Hepatocyte (in vitro differentiated cells): Measurements from ENCODE around the gene MGLL. TPM values are rescaled to one million over a fixed set of nuclear protein-coding genes. Genes with fewer than 3 reads are reported as not detected.

Source experiments
- DNase-seq: peaks from one replicate; pipeline ENCODE4 v3.0.0-alpha.2; 2016; ENCODE audit warnings: low spot score
- H2AFZ ChIP-seq: fragments of 200-600 bp; sonication (generic); 2 replicates; pipeline ENCODE4 v1.6.0; 2016; ENCODE audit warnings: antibody characterized with exemption, mild to moderate bottlenecking
- H3K27ac ChIP-seq: fragments of 200-600 bp; sonication (generic); 2 replicates; pipeline ENCODE4 v1.5.1; 2016; ENCODE audit warnings: mild to moderate bottlenecking
- H3K27me3 ChIP-seq: fragments of 200-600 bp; sonication (generic); 2 replicates; pipeline ENCODE4 v1.6.1; 2016
- H3K36me3 ChIP-seq: fragments of 200-600 bp; sonication (generic); replicated peaks from 2 replicates; pipeline ENCODE4 v1.5.1; 2016; ENCODE audit warnings: low read depth; ENCODE audit not compliant: insufficient read depth
- H3K4me1 ChIP-seq: fragments of 200-600 bp; sonication (generic); 2 replicates; pipeline ENCODE4 v1.5.1; 2016; ENCODE audit warnings: mild to moderate bottlenecking, moderate library complexity; ENCODE audit not compliant: insufficient read depth
- H3K4me2 ChIP-seq: fragments of 200-600 bp; sonication (generic); 2 replicates; pipeline ENCODE4 v1.6.0; 2016
- H3K4me3 ChIP-seq: fragments of 200-600 bp; sonication (generic); 2 replicates; pipeline ENCODE4 v1.5.1; 2016; ENCODE audit warnings: mild to moderate bottlenecking
- H3K79me2 ChIP-seq: fragments of 200-600 bp; sonication (generic); 2 replicates; pipeline ENCODE4 v1.6.0; 2017; ENCODE audit warnings: mild to moderate bottlenecking
- H3K9me2 ChIP-seq: fragments of 200-600 bp; sonication (generic); replicated peaks from 2 replicates; pipeline ENCODE4 v1.6.0; 2017; ENCODE audit warnings: mild to moderate bottlenecking; ENCODE audit not compliant: insufficient read depth
- H3K9me3 ChIP-seq: fragments of 200-600 bp; sonication (generic); 2 replicates; pipeline ENCODE4 v1.5.1; 2016; ENCODE audit warnings: low read depth, mild to moderate bottlenecking
- H4K20me1 ChIP-seq: fragments of 200-600 bp; sonication (generic); 2 replicates; pipeline ENCODE4 v1.6.0; 2016; ENCODE audit warnings: mild to moderate bottlenecking; ENCODE audit not compliant: insufficient read depth, poor library complexity, severe bottlenecking
- CTCF ChIP-seq: fragments of 200-600 bp; sonication (generic); IDR thresholded peaks from 2 replicates; pipeline ENCODE4 v1.5.1; 2016; ENCODE audit warnings: antibody characterized with exemption, mild to moderate bottlenecking; ENCODE audit not compliant: poor library complexity
- EZH2 ChIP-seq: fragments of 200-600 bp; sonication (generic); IDR thresholded peaks from 2 replicates; pipeline ENCODE4 v1.6.1; 2016; ENCODE audit warnings: antibody characterized with exemption, mild to moderate bottlenecking, borderline replicate concordance
- EZH2phosphoT487 ChIP-seq: fragments of 200-600 bp; sonication (generic); IDR thresholded peaks from one replicate; pipeline ENCODE4 v1.6.1; 2018; ENCODE audit warnings: antibody characterized with exemption, mild to moderate bottlenecking, low read depth, moderate library complexity; ENCODE audit not compliant: unreplicated experiment, severe bottlenecking
- WGBS: methylation state at CpG from one replicate; pipeline ENCODE4 v1.1.6; 2016; ENCODE audit warnings: low lambda C conversion rate; ENCODE audit errors: missing lambda C conversion rate; 5-methylcytosine and 5-hydroxymethylcytosine counted together
- polyA plus RNA-seq: library from polyadenylated mRNA; unstranded; fragments of >200 nt; fragmentation: Nextera tagmentation; extraction: Ambion mirVana; gene quantifications from 2 replicates; pipeline ENCODE4 v1.2.1, GENCODE V29; 2016
- total RNA-seq: library from RNA; depleted of rRNA; stranded (reverse); fragments of >200 nt; gene quantifications from 2 replicates; pipeline ENCODE4 v1.2.3, GENCODE V29; 2014

The MGLL gene
- total and polyA plus RNA-seq, 2 experiments from 2014 or later: 7.3 to 21.4 TPM

DNA sequence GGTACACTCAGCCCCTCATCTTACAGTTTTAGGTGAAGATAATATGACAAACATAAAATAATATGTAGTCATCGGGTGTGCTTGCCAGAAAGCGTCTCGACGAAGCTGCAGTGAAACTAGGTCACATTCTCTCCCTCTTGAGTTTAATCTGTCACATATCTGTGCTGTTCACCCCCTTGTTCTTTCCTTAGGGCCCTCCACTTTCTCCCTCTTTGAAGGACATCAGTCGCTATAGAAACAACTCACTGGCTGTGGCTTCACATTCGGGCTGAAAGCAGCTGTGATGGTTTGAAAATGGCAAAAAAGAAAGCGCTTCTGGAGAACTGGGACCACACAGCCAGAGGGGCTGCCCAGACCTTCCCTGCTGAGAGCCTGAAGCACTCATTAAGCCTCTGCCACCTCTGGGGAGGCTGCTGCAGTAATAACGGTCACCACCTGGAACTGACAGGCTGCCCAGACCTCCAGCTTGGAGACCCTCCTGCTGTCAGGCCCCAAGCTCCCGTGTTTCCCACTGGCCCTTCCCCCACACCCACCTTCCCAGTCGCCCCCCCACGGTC is 99.2 kb downstream of the MGLL start:
- Histone ChIP-seq H3K27ac (no peak overlapping the region), H3K27me3 (no peaks in the 10 kb centered on the region), H3K36me3 (no peaks in the 10 kb centered on the region), H4K20me1 (no peaks in the 10 kb centered on the region), H3K9me2 (no peaks in the 10 kb centered on the region), H3K9me3 (no peaks in the 10 kb centered on the region), H3K4me3 (no peak overlapping the region), H3K79me2 (no peaks in the 10 kb centered on the region), H3K4me1 (peaks cover 4% of the 10 kb centered on the region), H3K4me2 (no peak overlapping the region), H2AFZ (no peak overlapping the region)
- DNase-seq: no peak
- WGBS: 53% methylated on average over 11 of the region's 11 CpGs
- TF ChIP-seq CTCF (no peak), EZH2phosphoT487 (no peak), EZH2 (no peak)

GRCh38 chr3:127722091-127722784 is 100.1 kb downstream of the MGLL start:
- H3K27me3 ChIP-seq: no peaks in the 10 kb centered on the region
- no peak for TF ChIP-seq EZH2
- no peak for TF ChIP-seq EZH2phosphoT487
- no peak for TF ChIP-seq CTCF
- no peak overlapping the region for H3K4me2 ChIP-seq
- H2AFZ ChIP-seq: no peak overlapping the region
- H3K9me3 ChIP-seq: no peaks in the 10 kb centered on the region
- H3K27ac ChIP-seq: no peak overlapping the region
- DNase-seq: no peak
- H3K36me3 ChIP-seq: no peaks in the 10 kb centered on the region
- H3K79me2 ChIP-seq: no peaks in the 10 kb centered on the region
- no peak overlapping the region for H3K4me3 ChIP-seq
- H3K4me1 ChIP-seq: peaks cover 4% of the 10 kb centered on the region
- H3K9me2 ChIP-seq: no peaks in the 10 kb centered on the region
- 42% methylated on average over 13 of the region's 13 CpGs for WGBS
- H4K20me1 ChIP-seq: no peaks in the 10 kb centered on the region

GRCh38 chr3:127720985-127721935 is 101.1 kb downstream of the MGLL start:
- no peaks in the 10 kb centered on the region for H3K9me2 ChIP-seq
- H4K20me1 ChIP-seq: no peaks in the 10 kb centered on the region

More at GRCh38 chr3:127720985-127721935, 101.1 kb downstream of the MGLL start:
- no peaks in the 10 kb centered on the region for H3K36me3 ChIP-seq
- H3K79me2 ChIP-seq: no peaks in the 10 kb centered on the region
- no peak overlapping the region for H3K27ac ChIP-seq
- no peak for DNase-seq
- H3K4me3 ChIP-seq: no peak overlapping the region
- no peak overlapping the region for H3K4me2 ChIP-seq
- no peaks in the 10 kb centered on the region for H3K9me3 ChIP-seq
- TF ChIP-seq EZH2phosphoT487 (no peak), EZH2 (no peak), CTCF (no peak)
- H3K27me3 ChIP-seq: no peaks in the 10 kb centered on the region
- H3K4me1 ChIP-seq: peaks cover 4% of the 10 kb centered on the region
- H2AFZ ChIP-seq: no peak overlapping the region
- 92% methylated on average over 17 of the region's 17 CpGs for WGBS
